ENCODE data around the gene KCTD12.

Gene KCTD12

DNA sequence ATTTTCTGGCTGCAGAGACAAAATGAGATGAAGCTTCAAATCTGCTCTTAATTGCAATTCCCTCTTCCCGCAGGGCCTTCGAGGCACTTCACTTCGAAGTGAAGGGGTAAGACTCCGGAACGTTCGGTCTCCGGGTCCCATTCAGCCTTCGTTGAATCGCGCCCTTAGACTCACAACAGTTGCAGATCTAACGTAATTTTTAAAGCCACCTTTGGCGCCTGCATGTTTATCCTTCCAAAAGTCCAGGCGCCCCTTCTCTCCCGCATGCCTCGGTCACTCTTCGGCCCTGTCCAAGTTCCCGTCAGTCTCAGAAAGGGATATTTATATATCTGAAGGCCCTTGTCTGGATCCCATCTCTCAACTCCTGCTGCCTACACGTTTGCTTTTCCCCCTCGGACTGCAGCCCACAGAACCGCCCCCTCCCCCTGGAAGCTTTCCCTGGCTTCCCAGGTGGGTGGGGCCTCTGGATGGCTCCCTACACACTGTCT lies 915 bp upstream of the KCTD12 start:
- H3K4me3 ChIP-seq (ENCODE audit: low read length) = peak overlapping the region; percentile 71
- TF ChIP-seq, protein P1, sequence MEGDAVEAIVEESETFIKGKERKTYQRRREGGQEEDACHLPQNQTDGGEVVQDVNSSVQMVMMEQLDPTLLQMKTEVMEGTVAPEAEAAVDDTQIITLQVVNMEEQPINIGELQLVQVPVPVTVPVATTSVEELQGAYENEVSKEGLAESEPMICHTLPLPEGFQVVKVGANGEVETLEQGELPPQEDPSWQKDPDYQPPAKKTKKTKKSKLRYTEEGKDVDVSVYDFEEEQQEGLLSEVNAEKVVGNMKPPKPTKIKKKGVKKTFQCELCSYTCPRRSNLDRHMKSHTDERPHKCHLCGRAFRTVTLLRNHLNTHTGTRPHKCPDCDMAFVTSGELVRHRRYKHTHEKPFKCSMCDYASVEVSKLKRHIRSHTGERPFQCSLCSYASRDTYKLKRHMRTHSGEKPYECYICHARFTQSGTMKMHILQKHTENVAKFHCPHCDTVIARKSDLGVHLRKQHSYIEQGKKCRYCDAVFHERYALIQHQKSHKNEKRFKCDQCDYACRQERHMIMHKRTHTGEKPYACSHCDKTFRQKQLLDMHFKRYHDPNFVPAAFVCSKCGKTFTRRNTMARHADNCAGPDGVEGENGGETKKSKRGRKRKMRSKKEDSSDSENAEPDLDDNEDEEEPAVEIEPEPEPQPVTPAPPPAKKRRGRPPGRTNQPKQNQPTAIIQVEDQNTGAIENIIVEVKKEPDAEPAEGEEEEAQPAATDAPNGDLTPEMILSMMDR (conservative IDR thresholded peaks at IDR 0.05; ENCODE audit: low read length) = no peak
- DNase-seq (ENCODE audit: low read depth) = no peak

DNA sequence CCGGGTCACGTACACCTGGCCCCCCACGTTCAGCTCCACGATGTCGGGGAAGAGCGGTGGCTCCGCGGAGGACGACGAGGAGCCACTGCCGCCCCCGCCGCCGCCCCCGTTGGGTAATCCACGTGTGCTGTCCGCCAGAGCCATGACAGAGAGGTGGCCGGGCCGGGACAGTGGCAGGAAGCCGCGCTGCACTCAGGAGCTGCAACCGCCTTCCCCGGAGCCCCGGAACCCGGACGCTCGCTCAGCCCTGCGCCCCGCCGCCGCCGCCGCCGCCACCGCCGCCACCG lies 257 bp downstream of the KCTD12 start:
- peak overlapping the region; percentile 71 for H3K4me3 ChIP-seq (ENCODE audit: low read length)
- TF ChIP-seq, protein P1 (conservative IDR thresholded peaks at IDR 0.05; ENCODE audit: low read length) = no peak
- no peak for DNase-seq (ENCODE audit: low read depth)

DNA sequence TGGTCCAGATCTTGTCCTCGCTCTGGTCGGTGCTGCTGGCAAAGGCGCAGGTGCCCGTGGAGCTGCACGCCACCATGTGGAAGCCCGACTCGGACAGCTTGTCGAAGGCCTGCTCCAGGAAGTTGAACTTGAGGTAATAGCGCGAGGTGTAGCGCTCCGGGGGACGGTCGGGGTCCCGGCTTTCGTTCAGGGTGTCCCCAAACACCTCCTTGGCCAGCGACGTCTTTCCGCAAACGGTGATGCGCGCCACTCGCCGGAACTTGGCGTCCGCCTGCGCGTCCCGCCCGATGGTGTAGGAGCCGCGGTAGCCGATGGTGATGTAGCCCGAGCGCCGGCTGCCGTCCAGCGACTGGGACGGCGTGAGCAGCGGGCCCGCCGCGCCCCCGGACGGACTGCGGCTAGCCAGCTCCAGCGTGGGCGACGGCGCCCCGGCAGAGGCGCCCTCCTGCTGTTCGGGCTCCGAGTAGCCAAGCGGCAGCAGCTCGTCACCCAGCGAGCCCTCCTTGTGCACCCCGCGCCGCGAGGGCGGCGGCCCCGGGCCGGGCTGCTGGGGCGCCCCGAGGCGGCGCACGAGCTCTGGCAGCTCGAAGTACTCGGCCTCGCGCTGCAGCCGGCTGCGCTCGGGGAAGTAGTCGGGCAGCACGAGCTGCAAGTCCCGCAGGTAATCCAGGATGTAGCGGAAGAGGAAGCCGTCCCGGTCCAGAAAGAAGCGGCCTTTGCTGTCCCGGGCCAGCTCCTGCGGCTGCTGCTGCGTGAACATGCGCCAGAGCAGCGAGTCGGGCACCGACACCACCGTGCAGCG lies 801 bp downstream of the KCTD12 start:
- peak; percentile 66 for DNase-seq (ENCODE audit: low read depth)
- peak overlapping the region; percentile 71 for H3K4me3 ChIP-seq (ENCODE audit: low read length)
- TF ChIP-seq, protein P1 (conservative IDR thresholded peaks at IDR 0.05; ENCODE audit: low read length) = peak; percentile 48

DNA sequence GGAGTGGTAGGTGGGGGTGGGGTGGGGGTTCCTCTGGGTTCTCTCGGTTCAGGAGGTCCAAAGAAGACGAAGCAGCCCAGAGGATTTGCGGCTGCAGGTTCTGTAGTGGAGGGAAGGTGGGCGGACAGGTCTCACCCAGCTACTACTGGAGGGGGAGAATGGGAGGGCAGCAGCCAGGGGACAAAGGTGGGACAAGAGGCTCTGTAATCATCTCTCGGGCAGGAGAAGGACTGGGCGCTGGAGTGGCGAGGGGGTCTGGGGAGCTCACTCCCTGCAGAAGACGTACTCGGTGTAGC lies 1.4 kb downstream of the KCTD12 start:
- no peak for DNase-seq (ENCODE audit: low read depth)
- H3K4me3 ChIP-seq (ENCODE audit: low read length) = peak overlapping the region; percentile 71
- TF ChIP-seq, protein P1 (conservative IDR thresholded peaks at IDR 0.05; ENCODE audit: low read length) = no peak

DNA sequence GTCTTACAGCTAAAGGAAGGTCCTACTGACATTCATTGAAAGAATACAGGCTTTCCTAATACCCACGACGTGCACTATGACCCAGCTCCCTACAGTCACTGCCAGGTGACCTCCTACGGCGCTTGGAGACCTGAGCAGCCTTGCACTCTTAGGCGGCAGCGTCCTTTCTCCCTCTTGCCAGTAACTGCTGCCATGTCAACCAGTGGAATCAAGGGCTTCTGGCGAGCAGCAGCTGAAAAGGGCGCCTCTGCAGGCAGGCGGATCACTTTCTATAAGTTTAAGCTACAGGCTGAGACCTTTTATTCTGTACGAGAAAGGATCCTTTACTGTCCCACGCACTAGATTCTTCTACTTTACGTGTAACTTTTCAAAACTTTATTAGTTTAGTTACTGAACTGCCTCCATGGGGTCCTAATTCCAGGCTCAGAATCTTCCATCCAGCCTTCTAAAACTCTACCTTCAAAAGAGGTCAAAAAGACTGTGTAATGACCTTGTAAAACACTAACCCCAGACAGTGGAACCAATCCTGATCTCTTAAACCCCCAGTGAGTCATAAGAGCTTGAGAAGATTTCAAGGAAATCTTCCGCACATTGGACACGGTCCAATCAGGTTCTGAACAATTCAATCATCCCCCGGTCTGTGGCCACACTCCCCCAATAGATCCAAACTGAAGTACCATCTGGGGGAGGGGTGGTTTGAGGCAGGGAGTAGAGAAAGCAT lies 1.9 kb downstream of the KCTD12 start:
- peak overlapping the region; percentile 71 for H3K4me3 ChIP-seq (ENCODE audit: low read length)
- TF ChIP-seq, protein P1 (conservative IDR thresholded peaks at IDR 0.05; ENCODE audit: low read length) = peak; percentile 52
- DNase-seq (ENCODE audit: low read depth) = peak; percentile 42

DNA sequence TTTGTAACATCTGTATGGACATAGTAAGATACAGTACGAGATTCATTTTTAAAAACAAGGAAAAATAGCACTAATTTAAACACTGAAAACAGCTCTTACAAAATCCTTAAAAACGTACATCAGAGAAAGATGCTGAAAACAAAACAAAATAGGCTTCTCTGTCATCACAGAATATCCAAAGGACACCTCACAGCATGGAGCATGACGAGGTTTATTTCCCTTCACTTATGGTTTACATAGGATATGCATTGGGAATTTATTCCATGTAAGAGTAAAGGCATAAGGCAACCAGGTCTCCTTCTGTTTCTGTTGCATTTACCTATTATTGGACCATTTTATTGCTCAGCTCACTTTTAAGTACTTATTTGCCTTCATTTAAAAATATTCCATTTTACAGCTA lies 3.0 kb downstream of the KCTD12 start:
- no peak for DNase-seq (ENCODE audit: low read depth)
- peak overlapping the region; percentile 71 for H3K4me3 ChIP-seq (ENCODE audit: low read length)
- TF ChIP-seq, protein P1 (conservative IDR thresholded peaks at IDR 0.05; ENCODE audit: low read length) = no peak

DNA sequence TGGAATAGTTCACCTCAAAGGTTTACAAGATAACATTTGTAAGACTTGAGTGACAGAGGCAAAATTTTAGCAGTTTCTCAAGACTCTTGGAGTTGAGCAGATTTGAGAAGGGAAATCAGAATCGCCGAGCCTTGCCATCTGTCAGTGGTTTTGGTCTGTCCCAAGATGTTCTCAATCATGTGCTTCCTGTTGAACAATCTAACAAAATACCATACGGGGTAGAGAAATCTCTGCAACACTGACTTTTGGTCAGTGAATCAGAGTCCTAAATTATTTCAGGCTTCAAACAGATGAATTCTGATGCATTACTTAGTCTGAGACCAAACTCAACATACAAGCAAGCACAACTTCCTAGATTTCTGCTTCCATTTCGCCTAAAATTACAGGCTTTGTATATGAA lies 3.8 kb downstream of the KCTD12 start:
- DNase-seq (ENCODE audit: low read depth) = peak; percentile 88

More for the DNA sequence above, 3.8 kb downstream of the KCTD12 start:
- TF ChIP-seq, protein P1 (conservative IDR thresholded peaks at IDR 0.05; ENCODE audit: low read length) = no peak
- peak overlapping the region; percentile 2; the same call in 1 of the 2 replicates for H3K4me3 ChIP-seq (ENCODE audit: low read length)
